Measurements from ENCODE around the gene PITPNC1. TPM values are rescaled to one million over a fixed set of nuclear protein-coding genes. Genes with fewer than 3 reads are reported as not detected.

PITPNC1 gene
- polyA plus RNA-seq, 1 donor from 2014 or later: 18.8 TPM

- TF ChIP-seq SMC3 (conservative IDR thresholded peaks at IDR 0.05; ENCODE audit: poor library complexity): no peak
- TF ChIP-seq RAD21 (conservative IDR thresholded peaks at IDR 0.05): no peak
- no peak for TF ChIP-seq CTCF (IDR thresholded peaks at IDR 0.05; ENCODE audit: poor library complexity, severe bottlenecking)
- no peak for TF ChIP-seq EZH2 (IDR thresholded peaks at IDR 0.05; ENCODE audit: borderline replicate concordance, insufficient read depth, low read length, poor library complexity, severe bottlenecking)
- no peak for TF ChIP-seq MXI1 (conservative IDR thresholded peaks at IDR 0.05; ENCODE audit: poor library complexity, severe bottlenecking)
- no peak for TF ChIP-seq REST (IDR thresholded peaks at IDR 0.05; ENCODE audit: borderline replicate concordance)
- no peak for TF ChIP-seq POLR2AphosphoS5 (IDR thresholded peaks at IDR 0.05)
- no peak for TF ChIP-seq EP300 (conservative IDR thresholded peaks at IDR 0.05; ENCODE audit: poor library complexity, severe bottlenecking)
- TF ChIP-seq TAF1 (IDR thresholded peaks at IDR 0.05; ENCODE audit: low read depth): no peak
- Histone ChIP-seq H3K27ac (ENCODE audit: low read length) (no peak overlapping the region), H3K27me3 (ENCODE audit: insufficient read depth, low read depth, low read length) (no peaks in the 10 kb centered on the region), H4K20me1 (ENCODE audit: insufficient read depth) (no peaks in the 10 kb centered on the region), H3K4me2 (ENCODE audit: low read length) (no peak overlapping the region), H3K79me2 (replicated peaks; ENCODE audit: insufficient read depth, low read length) (no peaks in the 10 kb centered on the region), H3F3A (ENCODE audit: insufficient read depth, low read length, poor library complexity, severe bottlenecking) (no peaks in the 10 kb centered on the region), H3K4me3 (ENCODE audit: low read length) (no peak overlapping the region), H3K9me3 (ENCODE audit: low read length) (no peaks in the 10 kb centered on the region), H3K36me3 (ENCODE audit: insufficient read depth, low read length) (no peaks in the 10 kb centered on the region), H2AFZ (ENCODE audit: low read depth, low read length) (no peak overlapping the region), H3K9ac (ENCODE audit: low read length) (no peak overlapping the region), H3K9me2 (ENCODE audit: insufficient read depth, low read length) (no peaks in the 10 kb centered on the region)
Measured at GRCh38 chr17:67635681-67636080, 258.6 kb downstream of the PITPNC1 start.

GRCh38 chr17:67636312-67636711, 259.2 kb downstream of the PITPNC1 start:
- no peaks in the 10 kb centered on the region for H3K9me3 ChIP-seq (ENCODE audit: low read length)
- no peak for TF ChIP-seq EP300 (conservative IDR thresholded peaks at IDR 0.05; ENCODE audit: poor library complexity, severe bottlenecking)
- TF ChIP-seq SMC3 (conservative IDR thresholded peaks at IDR 0.05; ENCODE audit: poor library complexity): no peak
- TF ChIP-seq REST (IDR thresholded peaks at IDR 0.05; ENCODE audit: borderline replicate concordance): no peak
- no peak for TF ChIP-seq CTCF (IDR thresholded peaks at IDR 0.05; ENCODE audit: poor library complexity, severe bottlenecking)
- no peak for TF ChIP-seq EZH2 (IDR thresholded peaks at IDR 0.05; ENCODE audit: borderline replicate concordance, insufficient read depth, low read length, poor library complexity, severe bottlenecking)
- TF ChIP-seq POLR2AphosphoS5 (IDR thresholded peaks at IDR 0.05): no peak
- no peak for TF ChIP-seq RAD21 (conservative IDR thresholded peaks at IDR 0.05)
- no peak for TF ChIP-seq MXI1 (conservative IDR thresholded peaks at IDR 0.05; ENCODE audit: poor library complexity, severe bottlenecking)
- no peak for TF ChIP-seq TAF1 (IDR thresholded peaks at IDR 0.05; ENCODE audit: low read depth)
- H3K9me2 ChIP-seq (ENCODE audit: insufficient read depth, low read length): no peaks in the 10 kb centered on the region

More at GRCh38 chr17:67636312-67636711, 259.2 kb downstream of the PITPNC1 start:
- no peaks in the 10 kb centered on the region for H3F3A ChIP-seq (ENCODE audit: insufficient read depth, low read length, poor library complexity, severe bottlenecking)
- H3K27me3 ChIP-seq (ENCODE audit: insufficient read depth, low read depth, low read length): no peaks in the 10 kb centered on the region
- no peak overlapping the region for H3K4me2 ChIP-seq (ENCODE audit: low read length)
- H3K79me2 ChIP-seq (replicated peaks; ENCODE audit: insufficient read depth, low read length): no peaks in the 10 kb centered on the region
- no peaks in the 10 kb centered on the region for H3K36me3 ChIP-seq (ENCODE audit: insufficient read depth, low read length)
- no peaks in the 10 kb centered on the region for H4K20me1 ChIP-seq (ENCODE audit: insufficient read depth)
- H3K4me3 ChIP-seq (ENCODE audit: low read length): no peak overlapping the region
- H3K9ac ChIP-seq (ENCODE audit: low read length): no peak overlapping the region
- no peak overlapping the region for H2AFZ ChIP-seq (ENCODE audit: low read depth, low read length)
- no peak overlapping the region for H3K27ac ChIP-seq (ENCODE audit: low read length)

Data from neural cell (in vitro differentiated cells).